ENCODE results near the gene MANF. TPM values are rescaled to one million over a fixed set of nuclear protein-coding genes. Genes with fewer than 3 reads are reported as not detected.

Gene MANF
- total RNA-seq, 1 experiment from 2014 or later, result 129 TPM

Other genes starting within 250 kb of the MANF start
- gene RBM15B, start 6.0 kb downstream of the MANF start, total RNA-seq (2014; rRNA removed; shearing (Covaris generic); ENCODE audit: low replicate concordance), result 24.6 and 25.2 TPM in 2 replicates
- gene DCAF1, start 114.7 kb downstream of the MANF start, total RNA-seq (2014; rRNA removed; shearing (Covaris generic); ENCODE audit: low replicate concordance), result 7.3 and 11.0 TPM in 2 replicates
- gene RAD54L2, start 153.4 kb downstream of the MANF start, total RNA-seq (2014; rRNA removed; shearing (Covaris generic); ENCODE audit: low replicate concordance), result 5.3 and 5.9 TPM in 2 replicates